Cortex of kidney (tissue), 1 donor: ENCODE measurements around the gene TTLL11.

Source experiments
- DNase-seq: peaks from one replicate; lab custom pipeline; 2025; lab: John Stamatoyannopoulos, UW

TTLL11 gene

GRCh38 chr9:121785673-121786542 lies 307.2 kb downstream of the TTLL11 start:
- no peak for DNase-seq

DNA sequence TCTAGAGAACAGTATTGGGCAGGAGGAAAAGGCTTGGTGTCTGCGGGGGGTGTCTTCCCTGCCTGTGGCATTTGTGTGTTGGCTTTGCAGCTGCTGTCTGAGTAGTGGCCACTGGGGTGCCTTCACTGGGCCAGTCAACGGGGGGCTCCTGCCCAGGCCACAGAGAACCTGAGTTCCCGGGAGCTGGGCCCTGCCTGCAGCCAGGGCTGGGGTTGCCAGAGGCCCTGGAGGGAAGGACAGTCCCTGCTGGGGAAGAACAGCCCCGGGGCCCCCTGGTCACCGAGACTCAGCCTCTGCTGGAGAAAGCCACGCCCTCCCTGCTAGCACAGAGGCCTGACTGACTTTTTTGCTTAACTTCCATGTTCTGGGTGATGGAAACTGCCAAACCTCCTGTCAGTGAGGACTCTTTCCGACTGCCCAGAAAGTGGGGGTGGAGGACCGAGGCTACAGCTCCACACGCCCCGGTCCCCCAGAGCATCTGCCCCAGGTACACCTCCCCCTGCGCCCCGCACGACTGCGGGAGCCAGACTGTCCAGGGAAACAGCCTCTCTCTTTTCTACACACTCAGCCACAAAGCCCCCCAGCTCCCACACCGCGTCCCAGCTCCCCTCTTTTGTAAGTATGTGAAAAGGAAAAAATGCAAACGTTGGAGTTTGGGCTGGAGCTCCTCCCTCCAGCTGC lies 308.2 kb downstream of the TTLL11 start:
- no peak for DNase-seq

GRCh38 chr9:121783521-121784507 lies 309.3 kb downstream of the TTLL11 start:
- DNase-seq: no peak

DNA sequence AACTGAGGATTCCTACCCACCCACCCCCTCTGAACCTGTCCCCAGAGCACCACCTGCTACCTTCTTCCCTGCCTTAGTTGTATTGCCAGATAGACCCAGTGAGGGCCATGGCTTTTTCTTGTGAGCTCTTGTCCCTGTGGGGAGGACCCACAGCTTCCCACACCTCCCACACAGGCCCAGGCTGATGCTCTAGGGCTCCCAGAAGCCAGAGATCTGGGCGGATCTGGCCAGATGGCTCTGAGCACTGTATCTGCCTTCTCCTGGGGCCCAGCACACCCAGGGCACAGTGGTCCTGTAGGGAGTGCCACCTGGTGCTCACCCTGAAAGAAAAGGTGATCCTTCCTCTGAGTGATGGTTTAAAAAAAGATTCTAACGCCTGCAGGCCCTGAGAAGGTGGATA lies 310.0 kb downstream of the TTLL11 start:
- no peak for DNase-seq

DNA sequence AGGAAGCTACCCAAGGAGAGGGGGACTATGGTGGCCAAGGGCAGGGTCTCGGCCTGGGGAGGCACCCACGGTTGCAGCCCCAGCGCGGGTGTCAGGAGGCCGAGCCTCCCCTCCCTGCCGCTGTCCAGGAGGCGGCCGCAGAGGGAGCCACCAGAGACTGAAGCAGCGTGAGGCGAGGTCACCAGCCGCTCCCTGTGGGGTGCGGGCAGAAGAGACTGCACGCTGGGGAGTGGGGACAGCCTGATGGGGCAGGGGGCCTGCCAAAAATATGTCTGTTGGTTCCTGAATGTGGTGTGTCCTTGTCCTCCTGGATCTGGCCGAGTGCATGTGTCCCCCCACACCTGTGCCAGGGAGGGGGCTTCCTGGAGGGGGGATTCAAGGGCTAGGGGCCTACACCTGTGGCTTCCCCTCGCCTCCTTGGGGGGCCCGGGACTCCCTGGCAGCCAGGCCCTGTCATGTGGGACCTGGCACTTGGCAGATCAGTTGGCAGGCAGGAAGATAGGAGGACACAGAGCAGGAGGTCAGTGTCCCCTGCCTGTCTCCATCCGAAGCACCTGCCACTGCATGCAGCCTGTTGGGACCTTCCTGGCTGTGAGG lies 310.5 kb downstream of the TTLL11 start:
- no peak for DNase-seq

DNA sequence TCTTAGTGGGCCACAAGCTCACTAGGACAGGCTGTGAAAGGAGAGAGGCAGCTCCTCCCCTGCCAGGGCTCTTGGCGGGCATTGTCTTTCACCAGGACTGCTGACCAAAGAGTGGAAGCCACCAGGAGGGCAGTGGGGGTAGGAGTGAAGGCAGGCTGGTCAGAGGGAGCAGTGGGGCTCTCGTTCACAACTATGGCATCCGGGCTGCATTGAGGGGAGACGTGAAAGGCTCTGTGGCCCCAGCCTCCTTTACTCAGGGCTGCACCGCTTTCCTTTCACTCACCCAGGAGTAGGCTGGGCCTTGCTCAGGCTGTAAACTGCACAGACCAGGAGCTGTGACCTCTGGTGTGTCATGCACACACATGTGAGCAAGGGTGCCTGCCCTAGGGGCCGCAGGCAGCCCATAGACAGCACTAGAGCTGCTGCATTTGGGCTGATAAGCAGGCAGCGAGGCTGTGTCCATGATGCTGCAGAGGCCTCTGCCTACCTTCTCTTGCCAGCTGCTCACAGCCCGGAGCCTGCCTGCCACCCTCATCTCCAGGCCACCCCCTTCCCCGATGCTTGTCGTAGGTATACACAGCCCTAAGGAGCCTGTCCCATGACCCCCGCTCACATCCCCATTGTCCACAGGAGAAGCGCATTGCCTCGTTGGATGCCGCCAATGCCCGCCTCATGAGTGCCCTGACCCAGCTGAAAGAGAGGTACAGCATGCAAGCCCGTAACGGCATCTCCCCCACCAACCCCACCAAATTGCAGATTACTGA lies 311.2 kb downstream of the TTLL11 start:
- DNase-seq: no peak

DNA sequence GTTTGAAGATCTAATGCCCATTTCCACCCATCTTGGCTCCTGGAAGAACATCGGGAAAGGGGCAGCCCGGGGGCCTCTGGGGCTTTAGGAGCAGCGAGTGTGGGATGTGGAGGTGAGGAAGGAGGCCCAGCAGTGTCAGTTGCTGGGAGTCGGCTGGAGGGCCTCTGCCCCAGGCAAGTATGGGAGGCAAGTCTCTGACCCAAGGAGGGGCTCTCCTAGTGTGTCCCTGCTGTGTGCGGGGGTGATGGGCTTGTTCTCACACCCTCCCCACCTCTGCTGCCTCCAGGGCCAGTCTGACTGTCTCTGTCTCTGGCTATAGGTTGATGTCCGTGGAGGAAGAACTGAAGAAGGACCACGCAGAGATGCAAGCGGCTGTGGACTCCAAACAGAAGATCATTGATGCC lies 312.0 kb downstream of the TTLL11 start:
- DNase-seq: no peak

DNA sequence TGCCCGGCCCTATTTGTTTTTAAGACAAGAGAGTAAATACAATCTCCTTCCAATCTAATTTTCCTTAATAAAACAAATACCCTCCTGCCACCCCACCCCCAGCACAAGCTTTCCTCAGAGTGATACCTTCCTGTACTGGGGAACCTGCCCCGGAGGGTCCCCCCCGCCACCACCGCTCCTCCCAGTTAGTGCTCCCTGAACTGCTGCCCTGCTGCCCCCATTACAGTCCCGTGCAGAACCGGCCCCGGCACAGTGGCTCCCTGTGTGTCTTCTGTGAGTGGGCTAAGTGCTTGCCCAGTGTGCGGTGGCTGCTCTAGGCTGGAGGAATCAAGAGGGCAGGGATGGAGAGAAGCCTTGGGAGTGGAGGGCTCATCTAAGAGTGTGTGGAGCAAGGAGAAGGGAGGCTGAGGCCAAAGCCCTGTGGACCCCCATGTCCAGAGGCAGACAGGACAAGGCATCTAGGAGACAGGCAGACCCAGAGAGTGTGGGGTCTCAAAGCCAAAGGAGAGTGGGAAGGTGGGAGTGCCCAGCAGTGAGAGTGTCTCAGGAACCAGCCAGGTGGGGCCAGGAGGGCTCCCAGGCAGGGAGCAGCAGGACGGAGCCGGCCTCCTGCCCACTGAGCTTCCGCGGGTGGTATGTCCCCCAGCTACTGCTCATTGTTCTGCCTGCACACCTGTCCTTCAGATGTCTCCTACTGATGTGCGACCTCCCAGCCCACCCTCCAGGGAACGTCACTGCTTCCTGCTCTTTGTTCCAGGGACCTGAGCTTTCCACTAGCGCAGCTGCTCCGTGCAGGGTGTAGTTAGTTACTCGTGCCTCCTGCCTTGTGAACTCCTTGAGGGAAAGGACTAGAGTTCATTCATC lies 312.7 kb downstream of the TTLL11 start:
- DNase-seq: no peak

DNA sequence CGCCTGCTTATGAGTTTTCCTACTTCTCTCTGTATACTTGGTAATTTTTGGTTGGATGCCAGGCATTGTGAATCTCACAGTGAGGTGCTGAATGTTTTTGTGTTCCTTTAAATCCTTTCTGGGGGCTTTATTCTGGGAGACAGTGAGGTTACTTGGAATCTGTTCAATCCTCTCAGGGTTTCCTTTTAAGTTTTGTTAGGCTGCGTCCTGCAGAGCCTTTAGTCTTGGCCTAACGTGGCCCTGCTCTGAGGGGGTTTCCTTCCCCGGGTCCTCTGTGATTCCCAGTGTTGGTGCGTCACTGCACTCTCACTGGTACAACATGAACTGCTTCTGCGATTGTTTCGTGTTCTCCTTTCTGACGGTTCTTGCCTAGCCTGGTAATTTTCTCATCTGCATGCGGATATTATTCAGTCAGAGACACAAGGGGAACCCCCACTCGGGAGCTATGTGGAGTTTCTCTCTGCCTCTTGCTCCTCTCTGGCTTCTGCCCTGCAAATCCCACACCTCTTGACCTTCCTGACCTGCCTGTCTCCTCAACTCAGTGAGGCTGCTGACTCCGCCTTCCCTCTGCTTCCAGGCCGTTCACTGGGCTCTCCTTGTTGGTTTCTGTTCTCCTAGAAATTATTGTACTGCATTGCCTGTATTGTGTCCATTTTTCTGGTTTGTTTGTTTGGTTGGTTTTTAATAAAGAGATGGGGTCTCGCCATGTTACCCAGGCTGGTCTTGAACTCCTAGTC lies 313.6 kb downstream of the TTLL11 start:
- DNase-seq: no peak

- DNase-seq: no peak
Observed at GRCh38 chr9:121778252-121779225, 314.6 kb downstream of the TTLL11 start.

DNA sequence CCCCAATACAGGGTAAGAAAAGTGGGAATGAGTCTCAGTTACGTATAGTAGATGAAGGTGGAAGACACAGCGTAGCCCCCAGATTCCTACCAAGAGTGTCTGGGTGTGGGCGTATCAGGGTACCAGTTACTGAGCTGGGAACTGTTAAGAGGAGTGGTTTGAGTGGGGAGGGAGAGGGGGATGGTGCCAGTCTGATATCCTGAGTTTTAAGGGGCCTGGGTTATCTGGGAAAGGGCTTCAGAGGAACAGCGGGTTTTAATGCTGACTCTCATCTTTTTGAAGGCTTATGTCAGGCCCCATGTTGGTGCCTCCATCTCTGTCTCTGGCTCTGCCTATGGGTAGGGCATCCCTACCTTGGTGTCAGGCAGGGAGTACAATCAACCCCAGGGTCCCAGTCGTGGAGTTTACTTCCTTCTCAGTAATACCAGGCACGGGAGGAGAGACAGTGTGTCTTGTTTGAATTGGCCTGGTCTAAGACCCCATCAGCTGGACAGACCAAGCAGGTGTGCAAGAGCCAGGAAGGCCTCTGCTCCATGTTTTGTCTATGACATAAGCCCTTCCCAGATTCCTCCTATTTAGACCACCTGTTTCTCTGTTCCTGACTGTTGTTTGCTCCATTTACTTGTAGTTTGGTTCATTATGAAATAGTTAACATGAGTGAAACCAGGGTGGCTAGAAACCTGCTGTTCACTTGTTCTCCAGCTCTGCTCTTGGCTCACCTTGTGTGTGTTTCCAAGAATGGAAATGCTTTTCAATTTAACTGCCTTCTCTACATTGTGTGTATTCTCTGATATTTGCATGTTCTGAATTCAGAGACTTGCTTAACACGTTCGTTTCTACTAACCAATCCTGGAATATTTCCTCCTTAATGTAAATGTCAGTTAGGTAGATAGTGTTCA lies 316.1 kb downstream of the TTLL11 start:
- no peak for DNase-seq

DNA sequence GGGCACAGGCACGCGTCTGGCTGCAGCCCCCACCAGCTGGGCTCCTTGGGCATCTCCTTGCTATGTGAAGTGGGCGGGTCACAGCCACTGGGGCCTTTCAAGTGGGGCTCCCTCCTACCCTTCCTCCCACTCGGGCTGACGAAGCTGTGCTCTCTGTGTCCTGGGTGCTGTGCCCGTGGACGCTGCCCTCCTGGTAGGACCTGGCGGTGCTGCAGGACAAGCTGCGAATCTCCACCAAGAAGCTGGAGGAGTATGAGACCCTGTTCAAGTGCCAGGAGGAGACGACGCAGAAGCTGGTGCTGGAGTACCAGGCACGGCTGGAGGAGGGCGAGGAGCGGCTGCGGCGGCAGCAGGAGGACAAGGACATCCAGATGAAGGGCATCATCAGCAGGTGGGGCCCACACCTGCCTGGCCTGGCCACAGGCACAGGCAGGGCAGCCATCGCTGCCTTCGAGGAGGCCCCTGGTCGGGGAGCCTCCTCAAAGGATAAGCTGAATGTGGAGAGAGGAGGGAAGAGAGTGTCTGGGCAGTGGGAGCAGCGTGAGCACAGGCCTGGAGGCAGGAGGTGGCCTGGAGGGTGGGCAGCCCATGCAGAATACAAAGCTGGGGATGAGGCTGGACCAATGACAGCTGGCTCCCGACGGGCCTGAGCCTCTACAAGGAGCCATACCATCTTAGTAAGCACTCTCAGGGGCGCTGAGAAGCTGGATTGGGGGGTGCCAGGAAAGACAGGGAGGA lies 316.9 kb downstream of the TTLL11 start:
- no peak for DNase-seq

GRCh38 chr9:121774715-121775613 lies 318.1 kb downstream of the TTLL11 start:
- no peak for DNase-seq

- DNase-seq: no peak
Observed at GRCh38 chr9:121773954-121774714, 319.0 kb downstream of the TTLL11 start.
